DOHH2 (cell line): ENCODE results near the gene ZNF468.
"Not testable (repeated sequence)": the region's sequence is repeated elsewhere in the genome, so short reads cannot be mapped to it uniquely, and the experiment has no call there.

Source experiments
- H3F3A ChIP-seq: fragments of 200-600 bp; sonication (generic), shearing (Covaris generic); 2 replicates; pipeline ENCODE4 v1.6.0; 2016; ENCODE audit warnings: antibody characterized with exemption, mild to moderate bottlenecking; ENCODE audit not compliant: control insufficient read depth, insufficient read depth
- H3K27ac ChIP-seq: fragments of 200-600 bp; sonication (generic); 2 replicates; pipeline ENCODE4 v1.5.1; 2014; ENCODE audit warnings: low read depth, mild to moderate bottlenecking, low read length, moderate library complexity
- H3K27me3 ChIP-seq: fragments of 200-600 bp; sonication (generic); 2 replicates; pipeline ENCODE4 v1.6.1; 2014; ENCODE audit warnings: mild to moderate bottlenecking, low read length, mixed read lengths; ENCODE audit not compliant: control insufficient read depth
- H3K36me3 ChIP-seq: fragments of 200-600 bp; sonication (generic); 2 replicates; pipeline ENCODE4 v1.6.1; 2014; ENCODE audit warnings: mild to moderate bottlenecking, low read length, moderate library complexity, mixed read lengths; ENCODE audit not compliant: control insufficient read depth
- H3K4me1 ChIP-seq: fragments of 200-600 bp; sonication (generic); 2 replicates; pipeline ENCODE4 v1.6.1; 2014; ENCODE audit warnings: mild to moderate bottlenecking, low read length, mixed read lengths; ENCODE audit not compliant: control insufficient read depth
- H3K4me2 ChIP-seq: fragments of 200-600 bp; sonication (generic); 2 replicates; pipeline ENCODE4 v1.6.0; 2014; ENCODE audit warnings: mild to moderate bottlenecking, low read length, moderate library complexity
- H3K4me3 ChIP-seq: fragments of 200-600 bp; sonication (generic); 2 replicates; pipeline ENCODE4 v1.5.1; 2014; ENCODE audit warnings: mild to moderate bottlenecking, low read length, mixed read lengths
- H3K79me2 ChIP-seq: fragments of 200-600 bp; sonication (generic); 2 replicates; pipeline ENCODE4 v1.6.1; 2014; ENCODE audit warnings: mild to moderate bottlenecking, low read length, mixed read lengths; ENCODE audit not compliant: control insufficient read depth
- H3K9me2 ChIP-seq: fragments of 200-600 bp; sonication (generic); replicated peaks from 2 replicates; pipeline ENCODE4 v1.6.1; 2014; ENCODE audit warnings: mild to moderate bottlenecking, low read length, mixed read lengths; ENCODE audit not compliant: control insufficient read depth
- H3K9me3 ChIP-seq: fragments of 200-600 bp; sonication (generic); 2 replicates; pipeline ENCODE4 v1.6.1; 2014; ENCODE audit warnings: antibody characterized with exemption, low read length, mixed read lengths; ENCODE audit not compliant: control insufficient read depth, insufficient read depth
- H4K20me1 ChIP-seq: fragments of 200-600 bp; sonication (generic); 2 replicates; pipeline ENCODE4 v1.6.0; 2014; ENCODE audit warnings: low read depth, mild to moderate bottlenecking, antibody characterized with exemption, low read length, moderate library complexity; ENCODE audit not compliant: control insufficient read depth, insufficient read depth
- CTCF ChIP-seq: fragments of 200-600 bp; sonication (generic); IDR thresholded peaks from one replicate; pipeline ENCODE4 v1.5.1; 2014; ENCODE audit warnings: antibody characterized with exemption, mild to moderate bottlenecking, low read depth, low read length; ENCODE audit not compliant: poor library complexity, severe bottlenecking
- EZH2phosphoT487 ChIP-seq: fragments of 200-600 bp; sonication (generic); IDR thresholded peaks from 2 replicates; pipeline ENCODE4 v1.6.1; 2017; ENCODE audit warnings: borderline replicate concordance, mild to moderate bottlenecking, antibody characterized with exemption, low read length, moderate library complexity, mixed read lengths

The ZNF468 gene

GRCh38 chr19:52809801-52810200, 47.6 kb downstream of the ZNF468 start:
- Histone ChIP-seq H3K36me3 (peaks cover 44% of the 10 kb centered on the region), H3K79me2 (no peaks in the 10 kb centered on the region), H3K9me2 (no peaks in the 10 kb centered on the region), H3K9me3 (peaks cover under 1% of the 10 kb centered on the region; the same call in 1 of the 2 replicates), H3K27ac (no peak overlapping the region), H3K4me2 (no peak overlapping the region), H3K27me3 (no peaks in the 10 kb centered on the region), H3K4me1 (no peaks in the 10 kb centered on the region), H3K4me3 (no peak overlapping the region), H4K20me1 (no peaks in the 10 kb centered on the region), H3F3A (no peaks in the 10 kb centered on the region)
- TF ChIP-seq CTCF (no peak), EZH2phosphoT487 (no peak)

- not testable (repeated sequence) for H4K20me1 ChIP-seq, H3F3A ChIP-seq, H3K4me2 ChIP-seq, H3K79me2 ChIP-seq, H3K9me2 ChIP-seq, H3K27ac ChIP-seq, H3K4me1 ChIP-seq, H3K27me3 ChIP-seq, H3K4me3 ChIP-seq
- peaks cover 48% of the 10 kb centered on the region for H3K9me3 ChIP-seq
- H3K36me3 ChIP-seq: peaks cover 74% of the 10 kb centered on the region
These were observed 57.3 kb downstream of the ZNF468 start for GRCh38 chr19:52799950-52800640.

GRCh38 chr19:52789440-52789839, 68.0 kb downstream of the ZNF468 start:
- Histone ChIP-seq H3K27ac (no peak overlapping the region), H4K20me1 (no peaks in the 10 kb centered on the region), H3K4me1 (peaks cover 6% of the 10 kb centered on the region; the same call in 1 of the 2 replicates), H3K36me3 (no peaks in the 10 kb centered on the region; the same call in 1 of the 2 replicates), H3K9me2 (no peaks in the 10 kb centered on the region), H3F3A (no peaks in the 10 kb centered on the region), H3K4me2 (no peak overlapping the region), H3K4me3 (no peak overlapping the region), H3K9me3 (no peaks in the 10 kb centered on the region), H3K79me2 (peaks cover 14% of the 10 kb centered on the region), H3K27me3 (no peaks in the 10 kb centered on the region)
- TF ChIP-seq CTCF: no peak
- TF ChIP-seq EZH2phosphoT487: no peak
